Stimulated activated CD4-positive, alpha-beta T cell treated with anti-CD3 and anti-CD28 coated beads, TNF-alpha, amount 100 ng/mL, for 48 hours (primary cell): ENCODE measurements around the gene RAB6A.
"Not testable (repeated sequence)": the region's sequence is repeated elsewhere in the genome, so short reads cannot be mapped to it uniquely, and the experiment has no call there.

Source experiments
- DNase-seq, 3 donors: peaks; one replicate each; pipeline ENCODE4 v3.0.0-alpha.2; 2020; ENCODE audit warnings: low read depth in 3 of 3

Gene RAB6A

DNA sequence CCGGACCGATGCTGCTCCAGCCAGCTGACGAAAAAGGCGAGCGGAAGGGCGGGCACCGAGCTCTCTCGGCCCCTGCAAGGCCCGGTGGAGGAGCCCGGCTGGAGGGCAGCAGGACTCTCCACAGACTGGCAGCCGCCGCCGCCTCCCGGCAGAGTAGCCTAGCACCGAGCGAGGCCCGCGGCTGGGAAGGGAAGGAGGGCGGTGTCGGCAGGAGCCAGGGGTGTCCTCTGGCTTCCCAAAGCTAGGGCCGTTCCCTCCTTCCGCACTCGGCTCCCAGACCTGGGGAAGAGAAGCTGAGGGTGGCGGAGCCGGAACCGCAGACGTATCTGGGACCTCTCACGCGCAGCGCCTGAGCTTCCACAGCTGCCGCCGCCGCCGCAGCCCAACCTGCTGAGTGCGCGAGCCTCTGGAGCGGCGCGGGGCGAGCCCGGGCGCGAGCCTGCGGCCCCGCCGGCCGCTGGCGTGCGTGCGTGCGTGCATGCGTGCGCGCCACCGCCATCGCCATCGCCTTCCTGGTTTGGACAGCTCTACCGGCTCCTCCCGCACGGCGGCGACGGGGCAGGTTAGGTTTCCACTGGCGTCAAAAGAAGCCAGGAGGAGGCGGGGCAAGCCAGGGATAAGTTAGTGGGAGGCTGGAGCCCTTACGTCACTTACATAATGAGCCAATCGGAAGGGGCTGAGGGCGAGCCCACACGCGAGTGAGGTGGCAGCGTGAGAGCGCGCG, at the start of gene RAB6A:
Gene RAB6A (minus strand): TSS at position 396 of the 724 bp plus-strand sequence. CDS start 439 bp downstream, outside the sequence.
- peak; percentile 99 to 100 (median 99) for DNase-seq

DNA sequence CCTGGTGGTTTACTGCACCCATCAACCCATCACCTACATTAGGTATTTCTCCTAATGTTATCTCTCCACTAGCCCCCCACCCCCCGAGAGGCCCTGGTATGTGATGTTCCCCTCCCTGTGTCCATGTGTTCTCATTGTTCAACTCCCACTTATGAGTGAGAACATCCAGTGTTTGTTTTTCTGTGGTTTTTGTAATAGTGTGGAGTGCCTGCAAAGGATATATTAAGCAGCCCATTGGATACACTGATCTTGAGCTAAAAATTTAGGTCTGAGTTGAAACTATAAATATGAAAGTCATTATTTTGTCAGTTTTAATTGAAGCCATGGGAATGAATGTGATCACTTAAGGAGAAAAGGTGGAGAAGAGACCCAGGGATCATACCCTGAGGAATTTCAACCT, 49.8 kb upstream of the RAB6A start:
- DNase-seq: no peak

DNA sequence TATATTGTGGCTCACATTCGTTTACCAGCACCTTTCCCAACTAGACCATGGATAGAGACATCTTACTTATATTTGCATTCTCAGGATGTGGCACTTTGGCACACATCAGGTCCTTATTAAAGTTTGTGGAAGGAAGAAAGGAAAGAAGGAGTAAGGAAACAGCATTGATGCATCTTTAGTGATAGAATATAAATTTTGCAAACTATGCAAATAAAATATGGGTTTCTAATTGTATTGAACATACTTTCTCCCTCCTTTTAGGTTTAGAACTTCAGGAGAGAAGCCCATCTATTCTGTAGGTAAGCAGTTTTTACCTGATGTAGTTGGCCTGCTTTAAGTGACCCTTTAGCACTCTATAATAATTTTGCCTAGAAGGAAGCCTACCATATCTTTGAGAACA, 47.2 kb upstream of the RAB6A start:
- no peak for DNase-seq

DNA sequence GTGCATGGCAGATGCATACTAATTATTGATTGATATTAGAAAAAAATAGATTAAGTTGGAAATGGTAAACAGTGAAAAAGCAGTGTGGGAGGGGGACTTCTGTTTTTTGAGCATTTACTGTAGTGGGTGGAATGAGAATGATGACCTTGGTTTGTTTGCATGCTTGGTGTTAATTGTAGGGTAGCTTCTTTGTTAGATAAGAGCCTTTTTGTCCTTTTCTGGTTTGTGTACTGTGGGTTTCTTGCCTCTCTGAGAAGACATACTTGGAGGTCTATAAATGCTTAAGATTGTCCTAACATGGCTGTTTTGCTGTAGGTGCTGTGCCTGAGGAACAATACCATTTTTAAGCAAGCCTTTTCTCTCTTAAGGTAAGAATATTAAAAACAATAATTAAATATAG, 43.8 kb upstream of the RAB6A start:
- DNase-seq: no peak

DNA sequence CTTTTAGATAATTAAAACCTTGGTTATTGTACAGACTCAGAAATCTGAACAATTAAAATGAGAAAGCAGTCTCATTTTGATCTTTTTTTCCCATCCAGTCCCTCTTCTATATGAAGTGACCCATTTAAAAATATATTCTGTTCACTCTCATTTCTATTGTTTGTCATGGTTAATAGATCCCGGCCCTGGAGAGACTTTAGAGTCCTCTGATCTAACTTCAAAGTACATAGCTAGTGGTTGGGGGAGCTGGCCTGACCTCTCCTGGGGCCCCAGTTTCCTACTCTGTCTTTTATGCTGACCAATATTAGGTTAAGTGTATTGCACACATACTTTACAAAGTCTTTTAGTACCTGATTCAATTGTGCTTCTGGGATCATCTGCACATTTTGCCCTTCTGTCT, 40.3 kb upstream of the RAB6A start:
- DNase-seq: no peak

DNA sequence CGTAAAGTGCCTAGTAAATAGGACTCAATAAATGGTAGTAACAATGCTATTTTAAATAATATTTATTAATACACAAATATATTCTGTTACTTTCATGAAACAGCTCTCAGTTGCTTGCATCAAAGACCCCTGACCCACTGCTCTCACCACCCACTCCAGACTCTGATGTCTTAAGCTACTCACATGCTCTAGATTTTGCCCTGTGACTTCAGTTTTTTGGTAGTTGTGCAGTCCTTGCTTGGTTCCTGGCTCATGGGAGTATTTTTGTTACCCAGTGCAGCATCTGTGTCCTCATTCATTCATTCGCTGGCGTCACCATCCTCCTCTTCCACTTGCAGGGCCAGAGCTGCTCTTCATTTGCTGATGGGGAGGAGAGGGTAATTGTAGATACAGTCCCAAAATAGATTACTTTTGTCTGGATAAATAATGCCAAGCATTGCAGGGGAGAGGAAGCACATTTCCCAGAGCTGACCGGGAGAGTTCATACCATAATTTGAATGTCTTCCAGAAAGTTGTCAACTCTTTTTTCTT, 39.5 kb upstream of the RAB6A start:
- DNase-seq: no peak

DNA sequence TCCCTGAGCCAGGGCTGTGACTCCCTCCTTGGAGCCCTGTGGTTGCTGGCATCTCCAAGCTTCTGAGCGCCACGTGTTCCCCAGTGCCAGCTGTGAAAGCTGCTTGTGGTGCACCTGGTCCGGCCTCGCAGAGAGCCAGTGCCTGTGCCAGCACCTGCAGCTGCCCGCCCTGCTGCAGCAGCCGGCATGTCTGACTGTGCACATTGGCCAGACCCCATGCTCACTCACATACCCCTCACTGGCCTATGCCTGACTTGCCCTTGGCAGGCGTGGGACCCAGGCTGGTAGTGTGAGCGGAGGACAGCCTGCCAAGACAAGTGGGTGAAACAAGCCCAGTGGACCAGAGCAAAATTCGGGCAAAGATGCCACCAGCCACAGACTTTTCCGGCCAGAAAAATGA, 36.6 kb upstream of the RAB6A start:
- no peak for DNase-seq

DNA sequence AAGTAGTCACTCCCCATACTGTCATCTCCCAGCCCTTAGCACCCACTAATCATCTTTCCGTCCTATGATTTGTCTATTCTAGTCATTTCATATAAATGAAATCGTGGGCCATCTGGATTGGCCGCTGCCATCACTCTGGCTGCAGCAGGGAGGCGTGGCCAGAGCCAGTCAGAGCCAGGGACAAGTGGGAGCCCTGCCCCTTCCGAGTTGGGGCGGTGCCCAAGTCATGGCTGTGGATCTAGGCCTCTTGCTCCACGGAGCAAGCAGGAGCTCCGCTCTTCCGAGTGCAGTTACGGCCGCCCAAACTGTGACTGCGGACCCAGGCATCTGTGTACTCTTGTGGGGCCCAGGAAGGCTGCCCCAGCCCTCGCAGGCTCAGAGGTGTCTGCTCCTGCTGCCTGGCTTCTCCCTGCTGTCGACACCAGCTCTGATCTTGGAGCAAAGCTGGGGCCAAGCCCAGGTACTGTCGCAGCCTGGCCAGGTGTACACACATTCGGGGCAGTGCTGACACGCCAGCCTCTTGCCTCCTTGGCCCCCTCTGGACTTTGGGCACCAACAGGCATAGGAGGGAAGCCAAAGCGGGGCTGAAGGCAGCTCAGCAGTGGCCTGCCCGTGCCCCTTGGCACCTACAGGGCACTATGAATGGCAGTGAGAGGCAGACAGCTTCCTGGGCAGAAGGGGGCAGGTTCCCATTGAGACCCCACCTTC, 35.2 kb upstream of the RAB6A start:
- DNase-seq: no peak

DNA sequence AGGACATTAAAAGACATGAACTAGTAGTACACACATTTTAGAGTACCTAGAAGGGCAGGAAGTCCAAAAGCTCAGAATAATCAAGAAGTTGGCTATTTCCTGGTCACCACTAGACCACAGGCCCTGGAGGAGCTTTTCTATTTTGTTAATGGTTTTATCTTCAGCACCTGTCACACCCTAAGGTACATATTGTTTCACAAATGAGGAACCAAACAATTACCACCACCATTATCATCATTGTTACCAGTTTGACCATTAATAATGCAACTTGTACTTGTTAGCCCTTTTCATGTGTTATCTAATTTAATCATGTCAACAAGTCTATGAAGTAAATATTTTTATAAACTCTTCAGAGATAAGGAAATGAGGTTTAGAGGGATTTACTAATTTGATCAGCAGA, 31.7 kb upstream of the RAB6A start:
- DNase-seq: no peak

DNA sequence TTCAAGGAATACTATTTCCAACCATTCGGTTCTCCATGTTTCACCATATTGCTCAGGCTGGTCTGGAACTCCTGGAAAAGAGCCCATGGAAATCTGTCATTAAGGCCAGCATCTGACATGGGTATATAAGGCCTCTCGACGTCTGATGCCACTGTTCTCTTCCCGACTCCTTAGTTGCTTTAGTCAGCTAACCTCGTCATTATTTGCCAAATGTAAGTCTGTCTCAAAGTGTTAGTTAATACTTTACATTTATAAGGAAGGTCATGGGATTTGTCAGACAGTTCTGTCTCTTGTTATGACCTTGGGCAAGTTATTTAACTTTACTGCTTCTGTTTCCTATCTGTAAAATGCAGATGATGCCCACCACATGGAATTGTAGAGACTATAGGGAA, 28.4 kb upstream of the RAB6A start:
- DNase-seq: no peak

DNA sequence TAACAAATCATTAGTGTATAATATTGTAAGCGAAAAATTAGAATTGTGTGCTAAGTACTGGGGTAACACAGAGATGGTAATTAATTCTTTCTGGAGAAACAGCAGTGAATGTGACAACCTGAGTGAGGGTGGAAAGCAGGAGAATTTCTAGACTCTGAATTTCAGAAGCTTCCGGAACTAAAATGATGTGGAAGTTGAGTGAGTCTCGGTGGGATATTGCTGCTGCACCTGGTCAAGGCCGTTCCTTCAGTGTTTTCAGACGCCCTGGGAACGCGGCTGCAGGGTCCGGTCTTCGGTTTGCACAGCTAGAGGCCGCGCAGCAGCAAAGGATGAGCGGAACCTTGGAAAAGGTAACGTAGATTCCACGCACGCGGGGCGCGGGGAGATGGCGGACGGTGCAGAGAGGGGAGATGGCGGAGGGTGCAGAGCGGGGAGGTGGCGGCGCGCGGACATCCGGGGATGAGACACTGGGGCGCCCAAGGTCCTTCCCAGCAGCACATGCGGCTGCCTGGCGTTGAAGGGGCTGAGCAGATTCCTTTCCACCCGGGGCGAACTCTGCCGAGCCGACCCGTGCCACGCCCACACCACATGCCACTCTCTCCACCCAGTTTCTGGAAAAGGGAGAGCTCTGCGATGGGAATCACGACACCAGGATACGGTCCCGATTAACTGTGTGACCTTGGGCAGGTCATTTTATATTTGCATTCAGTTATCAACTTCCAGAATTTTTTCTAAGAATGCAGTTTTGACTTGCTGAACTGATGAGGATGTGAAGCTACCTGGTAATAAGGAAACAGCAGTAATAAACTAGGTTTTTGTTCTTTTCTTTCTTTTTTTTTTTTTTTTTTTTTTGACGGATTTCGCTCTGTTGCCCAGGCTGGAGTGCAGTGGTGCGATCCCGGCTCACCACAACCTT, 27.0 kb upstream of the RAB6A start, which contains the start of gene MRPL48:
Gene MRPL48 (plus strand): TSS at position 232 of the 916 bp plus-strand sequence. CDS start 98 bp downstream, at position 330.
- peak; percentile 78 to 87 (median 84) for DNase-seq

DNA sequence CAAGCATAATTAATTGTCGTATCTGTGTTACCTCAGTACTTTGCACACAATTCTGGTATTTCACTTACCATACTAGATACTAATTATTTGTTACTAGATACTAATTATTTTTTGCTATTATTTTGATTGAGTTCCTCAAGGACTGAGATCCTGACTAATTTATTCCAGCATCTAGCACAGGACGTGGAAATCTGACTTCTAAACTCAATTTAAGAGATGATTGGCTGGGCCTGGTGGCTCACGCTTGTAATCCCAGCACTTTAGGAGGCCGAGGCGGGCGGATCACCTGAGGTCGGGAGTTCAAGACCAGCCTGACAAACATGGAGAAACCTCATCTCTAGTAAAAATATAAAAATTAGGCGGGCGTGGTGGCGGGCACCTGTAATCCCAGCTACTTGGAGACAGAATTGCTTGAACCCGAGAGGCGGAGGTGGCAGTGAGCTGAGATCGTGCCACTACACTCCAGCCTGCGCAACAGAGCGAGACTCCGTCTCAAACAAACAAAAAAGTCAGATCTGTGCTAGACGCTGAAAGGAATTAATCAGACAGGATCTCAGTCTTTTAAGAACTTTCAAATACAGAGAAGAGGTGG, 26.3 kb upstream of the RAB6A start:
- DNase-seq: no peak

DNA sequence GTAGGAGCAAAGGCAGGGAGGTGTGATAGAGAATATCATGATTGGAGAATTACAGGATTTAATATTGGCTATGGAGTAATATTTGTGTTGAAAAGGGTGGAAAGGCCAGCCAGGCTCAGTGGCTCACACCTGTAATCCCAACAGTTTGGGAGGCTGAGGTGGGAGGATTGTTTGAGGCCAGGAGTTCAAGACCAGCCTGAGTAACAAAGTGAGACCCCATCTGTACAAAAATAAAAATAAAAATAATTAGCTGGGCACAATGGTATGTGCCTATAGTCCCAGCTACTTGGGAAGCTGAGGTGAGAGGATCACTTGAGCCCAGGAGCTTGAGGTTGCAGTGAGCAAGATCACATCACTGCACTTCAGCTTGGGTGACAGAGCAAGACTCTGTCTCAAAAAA, 24.6 kb upstream of the RAB6A start:
- DNase-seq: not testable (repeated sequence)

DNA sequence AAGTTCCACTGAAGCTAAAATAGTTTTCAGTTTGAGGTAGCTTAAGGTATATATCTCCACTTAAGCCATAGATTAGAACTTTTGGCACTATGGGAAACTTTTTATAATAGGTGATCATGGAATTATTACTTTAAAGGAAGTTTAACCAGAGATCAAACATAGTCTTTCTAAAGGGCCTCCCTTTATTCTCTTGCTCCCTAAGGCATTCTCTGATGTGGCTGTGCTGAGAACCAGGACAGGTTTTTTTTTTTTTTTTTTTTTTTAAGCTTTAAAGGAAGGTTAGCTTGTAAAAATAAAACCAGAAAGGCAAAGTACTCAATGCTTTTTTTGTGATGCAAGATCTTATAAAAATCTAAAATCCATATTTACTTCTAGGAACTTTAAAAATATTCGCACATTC, 23.9 kb upstream of the RAB6A start:
- DNase-seq: no peak

DNA sequence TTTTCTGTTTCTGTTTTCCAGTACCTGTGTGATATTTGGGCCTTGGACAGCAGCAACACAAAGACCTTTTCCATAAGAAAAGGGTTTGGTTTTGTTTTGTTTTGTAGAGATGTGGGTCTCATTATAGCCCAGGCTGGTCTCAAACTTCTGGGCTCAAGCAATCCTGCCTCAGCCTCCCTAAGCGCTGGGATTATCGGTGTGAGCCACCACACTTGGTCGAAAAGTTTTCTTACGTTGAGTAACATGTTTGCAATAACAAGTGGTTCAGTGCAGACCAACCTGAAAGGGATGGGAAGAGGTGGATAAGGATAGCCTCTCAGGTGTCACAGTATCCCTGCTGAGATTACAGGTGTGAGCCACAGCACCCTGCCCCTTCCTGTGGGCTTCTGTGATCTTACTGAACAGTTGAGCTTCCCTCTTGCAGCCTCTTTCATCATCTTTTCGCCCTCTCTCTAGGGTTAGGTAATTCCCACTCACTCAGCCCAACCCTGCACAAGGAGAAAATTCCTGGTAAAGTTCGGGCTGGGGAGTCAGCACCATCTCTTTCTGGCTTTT, 23.3 kb upstream of the RAB6A start:
- no peak for DNase-seq

DNA sequence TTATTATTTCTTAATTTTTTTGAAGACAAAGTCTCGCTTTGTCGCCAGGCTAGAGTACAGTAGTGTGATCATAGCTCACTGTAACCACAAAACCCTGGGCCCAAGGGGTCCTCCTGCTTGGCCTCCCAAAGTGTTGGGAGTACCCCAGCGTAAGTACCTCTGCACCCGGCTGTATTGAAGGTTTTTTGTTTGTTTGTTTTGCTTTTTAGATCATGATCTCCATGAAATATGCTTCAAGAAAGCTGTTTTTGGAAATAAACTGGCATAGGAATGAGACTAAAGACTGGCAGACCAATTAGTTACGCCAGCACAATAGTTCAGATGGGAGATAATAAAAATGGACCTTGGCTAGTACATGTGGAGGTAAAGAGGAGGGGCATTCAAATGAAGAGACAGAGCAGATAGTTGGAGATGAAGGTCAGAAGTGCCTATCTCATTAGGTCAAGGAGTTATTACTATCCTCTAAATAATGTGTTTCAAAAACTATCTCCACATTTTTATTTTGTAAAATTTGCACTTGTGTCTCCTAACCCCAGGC, 22.7 kb upstream of the RAB6A start:
- no peak for DNase-seq

DNA sequence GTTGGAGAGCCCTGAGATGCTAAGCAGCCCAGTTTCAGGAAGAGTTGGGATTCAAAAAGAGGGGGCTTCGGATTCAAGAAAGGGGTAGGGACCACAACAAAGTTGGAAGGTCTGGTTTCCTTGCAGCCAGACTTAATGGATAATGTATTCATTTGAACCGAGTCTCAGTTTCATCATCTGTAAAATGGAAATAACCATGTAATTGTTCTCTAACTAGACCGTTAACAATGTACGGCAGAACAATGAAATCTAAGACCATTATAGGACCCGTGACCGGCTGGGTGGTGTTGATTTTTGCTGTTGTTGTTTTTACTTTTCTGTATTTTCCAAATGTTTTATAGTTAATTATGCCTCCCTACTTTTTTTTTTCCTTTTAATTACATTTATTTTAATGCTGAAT, 20.4 kb upstream of the RAB6A start:
- DNase-seq: no peak

DNA sequence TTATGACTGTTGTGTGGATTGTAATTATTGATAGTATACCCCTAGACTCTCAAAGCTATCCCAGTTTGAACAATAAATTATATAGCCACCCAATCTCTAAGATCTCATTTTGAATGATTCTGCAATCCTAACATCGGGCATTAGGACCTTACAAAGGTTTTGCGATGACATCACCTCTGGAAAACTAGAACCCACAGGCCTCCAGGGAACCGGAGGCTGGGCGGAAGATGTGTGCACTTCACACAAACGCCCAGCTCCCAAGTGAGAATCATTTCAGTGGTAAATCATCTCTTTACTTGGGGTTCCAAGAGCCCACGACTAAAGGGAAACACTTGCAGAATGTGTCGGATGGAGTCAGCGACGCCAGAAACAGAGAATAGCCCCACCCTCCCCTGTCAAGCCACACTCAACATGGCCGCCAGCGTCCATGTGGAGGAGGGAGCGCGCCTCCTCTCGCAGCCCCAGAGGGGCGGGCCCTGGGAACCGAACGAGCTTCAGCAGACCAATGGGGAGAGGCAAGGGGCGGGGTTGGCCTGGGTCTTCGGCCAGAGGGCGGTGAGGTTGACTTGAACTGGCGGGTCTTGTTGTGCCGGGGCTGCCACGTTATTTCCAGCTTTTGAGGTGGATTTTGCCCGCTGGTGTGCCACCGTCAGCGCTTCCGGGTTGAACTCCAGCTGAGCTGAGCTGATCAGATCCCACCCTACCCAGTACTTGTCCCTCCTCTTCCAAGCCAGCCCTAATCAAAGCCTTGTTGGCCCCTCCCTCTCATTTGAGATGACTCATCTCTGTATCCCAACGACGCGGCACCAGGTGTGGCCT, 18.4 kb upstream of the RAB6A start:
- peak; percentile 94 to 99 (median 98) for DNase-seq

DNA sequence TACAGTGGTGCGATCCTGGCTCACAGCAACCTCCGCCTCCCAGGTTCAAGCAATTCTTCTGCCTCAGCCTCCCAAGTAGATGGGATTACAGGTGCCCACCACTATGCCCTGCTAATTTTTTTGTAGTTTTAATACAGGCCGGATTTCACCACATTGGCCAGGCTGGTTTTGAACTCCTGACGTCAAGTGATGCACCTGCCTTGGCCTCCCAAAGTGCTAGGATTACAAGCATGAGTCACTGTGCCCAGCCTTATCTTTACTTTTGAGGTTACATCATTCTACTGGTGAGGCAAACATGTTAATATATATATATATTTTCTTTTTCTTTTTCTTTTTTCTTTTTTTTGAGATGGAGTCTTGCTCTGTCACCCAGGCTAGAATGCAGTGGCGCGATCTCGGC, 9.9 kb upstream of the RAB6A start:
- not testable (repeated sequence) for DNase-seq

DNA sequence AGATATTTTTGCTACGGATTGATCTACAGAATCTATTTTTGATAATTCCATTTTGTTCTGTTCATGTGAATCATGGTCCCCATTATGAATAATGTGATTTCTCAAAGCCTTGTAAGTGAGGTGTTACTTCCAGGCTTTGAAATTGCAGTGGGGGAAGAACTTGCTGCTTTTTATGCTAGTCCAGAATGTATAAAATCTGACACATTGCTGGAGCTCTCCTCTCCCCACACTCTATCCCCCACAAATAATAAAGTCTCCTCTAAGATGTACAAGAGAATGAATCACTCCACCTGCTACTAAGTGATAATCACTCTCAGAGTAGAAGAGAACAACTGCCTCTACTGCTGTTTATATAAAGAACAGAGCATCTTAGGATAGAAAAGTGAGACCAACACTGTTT, 5.9 kb upstream of the RAB6A start:
- no peak for DNase-seq
